HG03280 (cell line): ENCODE measurements around the gene MAB21L3.
"Not testable (repeated sequence)": the region's sequence is repeated elsewhere in the genome, so short reads cannot be mapped to it uniquely, and the experiment has no call there.

Experiments
- ATAC-seq: cut with Tn5 transposase; IDR thresholded peaks from one replicate; pipeline ENCODE4 v1.9.1; 2021; ENCODE audit warnings: mild to moderate bottlenecking, moderate library complexity; ENCODE audit not compliant: unreplicated experiment

The MAB21L3 gene

DNA sequence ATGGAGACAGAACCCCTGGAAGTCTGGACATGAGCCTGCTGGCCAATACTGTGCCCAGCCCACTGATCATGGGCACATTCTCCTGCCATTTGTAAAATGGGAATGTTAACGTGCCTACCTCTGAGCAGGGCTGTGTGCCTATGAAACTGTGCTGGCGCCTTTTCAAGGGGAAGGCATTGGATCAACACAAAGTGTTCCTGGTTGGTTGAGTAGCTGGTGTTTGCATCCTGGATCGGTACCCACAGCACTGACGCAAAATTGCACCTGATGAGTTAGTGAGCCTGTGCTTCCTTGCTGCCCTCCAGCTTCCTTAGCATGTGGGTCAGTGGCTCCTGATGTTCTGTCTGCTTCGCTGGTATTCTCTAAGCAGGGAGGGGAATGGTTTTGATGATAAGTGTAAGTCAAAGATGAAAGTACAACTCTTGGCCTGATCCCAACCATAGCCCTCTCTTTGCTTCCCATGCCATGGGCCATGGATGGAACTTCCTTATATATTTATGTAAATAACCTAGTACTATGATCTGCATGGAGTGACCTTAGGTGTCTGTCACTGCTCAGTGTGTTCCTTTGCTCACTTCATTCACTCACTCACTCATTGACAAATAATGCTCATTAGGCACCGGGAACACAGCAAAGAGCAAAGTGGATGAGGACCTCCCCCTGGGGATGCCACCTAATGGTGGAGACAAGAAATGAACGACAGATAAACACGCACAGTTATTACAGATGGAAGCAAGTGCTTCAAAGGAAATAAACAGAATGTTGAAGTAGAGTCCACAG is 22.7 kb downstream of the MAB21L3 start:
- no peak for ATAC-seq

DNA sequence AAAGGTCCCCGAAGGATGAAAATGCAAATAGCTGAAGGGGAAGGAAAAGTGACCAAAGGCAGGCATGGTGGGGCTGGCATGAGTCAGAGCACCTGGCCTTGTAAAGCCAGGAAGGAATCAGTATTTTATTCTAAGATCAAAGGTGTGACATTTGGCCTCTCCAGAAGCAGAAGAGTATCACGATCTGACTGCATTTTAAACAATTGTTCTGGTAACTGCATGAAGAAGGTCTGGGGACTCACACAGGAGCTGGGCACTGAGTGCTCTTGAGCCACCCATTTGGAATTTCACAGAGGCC is 23.2 kb downstream of the MAB21L3 start:
- no peak for ATAC-seq

DNA sequence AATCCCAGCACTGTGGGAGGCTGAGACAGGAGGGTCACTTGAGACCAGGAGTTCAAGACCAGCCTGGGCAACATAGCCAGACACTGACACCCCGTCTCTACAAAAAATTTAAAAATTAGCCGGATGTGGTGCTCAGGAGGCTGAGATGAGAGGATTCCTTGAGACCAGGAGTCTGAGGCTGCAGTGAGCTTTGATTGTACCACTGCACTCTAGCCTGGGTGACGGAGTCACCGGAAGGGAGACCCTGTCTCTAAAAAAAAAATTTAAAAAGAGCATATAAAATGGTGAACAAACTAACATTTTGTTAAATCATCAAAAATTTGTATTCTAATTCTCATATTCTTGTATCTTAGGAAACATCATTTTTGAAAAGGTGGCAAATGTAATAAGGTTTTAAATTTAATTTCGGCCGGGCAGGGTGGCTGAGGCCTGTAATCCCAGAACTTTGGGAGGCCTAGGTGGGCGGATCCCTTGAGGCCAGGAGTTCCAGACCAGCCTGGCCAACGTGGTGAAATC is 27.1 kb downstream of the MAB21L3 start:
- no peak for ATAC-seq

GRCh38 chr1:116139592-116140134 is 28.5 kb downstream of the MAB21L3 start:
- ATAC-seq: no peak

DNA sequence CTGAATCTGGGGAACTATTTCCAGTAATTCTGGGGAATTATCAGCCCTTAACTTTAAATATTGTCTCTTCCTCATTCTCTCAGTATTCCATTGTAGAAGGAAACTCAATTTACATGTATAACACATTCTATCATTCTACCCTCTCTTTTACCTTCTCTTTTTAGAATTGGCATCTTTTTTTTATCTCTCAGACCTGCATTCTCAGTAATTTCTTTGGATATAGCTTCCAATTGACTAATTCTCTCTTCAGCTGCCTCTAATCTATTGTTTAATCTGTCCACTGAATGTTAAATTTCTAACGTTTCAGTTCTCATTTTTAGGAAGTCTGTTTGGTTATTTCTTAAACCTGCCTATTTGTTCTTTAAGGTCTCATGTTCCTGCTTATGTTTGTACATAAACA is 33.0 kb downstream of the MAB21L3 start:
- no peak for ATAC-seq

DNA sequence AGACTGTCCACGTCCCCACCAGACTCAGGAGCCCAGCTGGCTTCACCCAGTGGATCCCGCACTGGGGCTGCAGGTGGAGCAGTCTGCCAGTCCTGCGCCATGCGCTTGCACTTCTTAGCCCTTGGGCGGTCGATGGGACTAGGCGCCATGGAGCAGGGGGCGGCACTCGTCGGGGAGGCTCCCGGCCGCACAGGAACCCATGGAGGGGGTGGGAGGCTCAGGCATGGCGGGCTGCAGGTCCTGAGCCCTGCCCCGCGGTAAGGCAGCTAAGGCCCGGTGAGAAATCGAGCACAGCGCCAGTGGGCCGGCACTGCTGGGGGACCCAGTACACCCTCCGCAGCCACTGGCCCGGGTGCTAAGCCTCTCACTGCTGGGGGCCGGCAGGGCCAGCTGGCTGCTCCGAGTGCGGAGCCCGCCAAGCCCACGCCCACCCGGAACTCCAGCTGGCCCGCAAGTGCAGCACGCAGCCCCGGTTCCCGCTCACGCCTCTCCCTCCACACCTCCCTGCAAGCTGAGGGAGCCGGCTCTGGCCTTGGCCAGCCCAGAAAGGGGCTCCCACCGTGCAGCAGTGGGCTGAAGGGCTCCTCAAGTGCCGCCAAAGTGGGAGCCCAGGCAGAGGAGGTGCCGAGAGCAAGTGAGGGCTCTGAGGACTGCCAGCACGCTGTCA is 35.4 kb downstream of the MAB21L3 start:
- ATAC-seq: not testable (repeated sequence)

GRCh38 chr1:116147114-116147510 is 35.9 kb downstream of the MAB21L3 start:
- ATAC-seq: no peak

- ATAC-seq: no peak
These were observed 36.8 kb downstream of the MAB21L3 start for GRCh38 chr1:116147972-116148371.

DNA sequence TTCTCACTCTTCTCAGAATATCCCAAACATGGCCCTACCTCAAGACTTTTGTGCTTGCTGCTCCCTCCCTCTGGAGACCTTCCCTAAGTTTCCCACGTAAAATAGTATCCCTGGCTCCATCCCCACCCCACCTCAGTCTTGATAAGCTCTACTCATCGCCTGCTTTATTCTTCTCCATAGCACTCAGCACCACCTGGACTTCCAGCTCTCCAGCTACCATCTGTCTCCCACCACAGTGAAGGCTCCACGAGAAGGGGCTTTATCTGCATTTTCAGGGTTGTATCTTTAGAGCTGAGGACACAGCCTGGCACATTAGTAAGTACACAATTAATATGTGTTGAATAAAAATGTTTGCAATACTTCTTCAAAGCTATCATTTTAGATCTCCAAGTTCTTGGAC is 37.8 kb downstream of the MAB21L3 start:
- no peak for ATAC-seq

DNA sequence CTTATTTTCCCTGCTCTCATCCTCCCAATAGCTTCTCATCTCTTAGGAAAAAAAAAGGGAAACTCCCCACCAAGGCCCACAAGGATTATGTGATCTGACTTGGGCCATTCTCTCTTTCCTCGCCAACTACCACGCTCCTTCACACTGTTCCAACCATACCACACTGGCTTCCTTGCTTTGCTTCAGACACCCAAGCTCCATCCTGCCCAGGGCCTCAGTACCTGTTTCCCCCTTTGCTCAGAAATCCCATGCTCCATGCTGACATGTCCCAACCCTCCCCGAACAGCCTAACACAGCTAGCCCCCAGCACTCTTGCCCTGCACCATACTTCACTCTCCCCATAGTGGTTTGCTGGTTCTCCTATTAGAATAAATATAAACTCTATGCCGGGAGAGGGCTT is 39.2 kb downstream of the MAB21L3 start:
- no peak for ATAC-seq

DNA sequence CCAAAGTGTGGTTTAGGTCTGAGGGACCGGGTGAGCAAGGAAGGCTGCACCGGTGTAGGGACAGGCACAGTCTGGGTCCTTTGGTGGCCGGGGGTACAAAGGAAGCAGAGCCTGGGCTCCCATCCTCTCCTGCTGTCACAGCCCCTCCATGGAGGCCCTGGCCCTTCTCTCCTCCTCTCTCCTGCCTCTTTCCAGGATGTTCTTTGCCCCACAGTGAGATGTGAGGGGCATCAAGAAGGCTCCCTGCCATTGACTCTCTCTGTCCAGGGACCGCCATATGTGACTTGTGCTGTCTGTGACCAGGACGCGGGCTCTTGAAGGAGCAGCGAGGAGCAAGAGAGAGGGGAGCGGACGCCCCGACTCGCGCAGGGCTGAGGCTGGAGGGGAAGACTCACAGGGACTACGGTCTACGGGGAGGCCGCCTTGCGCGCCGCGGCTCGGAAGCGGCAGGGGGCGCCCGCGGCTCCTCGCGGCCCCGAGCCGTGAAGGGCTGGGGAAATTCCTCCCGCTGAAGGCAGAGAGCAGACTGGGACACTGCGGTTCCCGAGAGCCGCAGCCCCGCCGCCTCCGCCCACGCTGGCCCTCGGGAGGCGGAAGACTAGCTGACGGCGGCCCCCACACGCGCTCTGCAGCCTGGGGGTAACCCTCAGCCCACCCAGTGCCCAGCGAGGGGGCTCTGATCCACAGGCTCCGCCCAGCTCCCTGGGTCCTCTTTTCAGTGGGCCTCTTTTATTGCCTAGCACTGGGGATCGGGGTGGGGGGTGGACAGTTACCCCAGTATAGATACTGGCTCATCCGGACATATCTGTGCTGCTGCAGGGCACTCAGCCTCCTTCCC is 40.8 kb downstream of the MAB21L3 start:
- peak; percentile 94 for ATAC-seq

DNA sequence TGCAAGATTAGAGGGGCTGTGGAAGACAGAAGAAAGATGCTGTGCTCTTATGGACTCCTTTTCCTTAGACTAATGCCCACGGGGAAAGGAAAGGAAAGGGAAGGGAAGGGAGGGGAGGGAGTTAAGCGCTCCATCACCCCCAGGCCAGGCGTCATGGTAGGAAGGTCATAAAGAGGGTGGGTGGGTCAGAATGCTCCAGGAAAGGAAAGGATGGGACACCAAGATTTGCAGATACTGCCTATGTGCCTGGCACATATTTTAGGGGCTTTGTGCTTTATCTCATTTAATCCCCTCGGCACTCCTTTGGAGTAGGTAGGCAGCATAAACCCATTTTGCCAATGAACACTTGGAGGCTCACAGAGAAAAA is 41.4 kb downstream of the MAB21L3 start:
- ATAC-seq: no peak

DNA sequence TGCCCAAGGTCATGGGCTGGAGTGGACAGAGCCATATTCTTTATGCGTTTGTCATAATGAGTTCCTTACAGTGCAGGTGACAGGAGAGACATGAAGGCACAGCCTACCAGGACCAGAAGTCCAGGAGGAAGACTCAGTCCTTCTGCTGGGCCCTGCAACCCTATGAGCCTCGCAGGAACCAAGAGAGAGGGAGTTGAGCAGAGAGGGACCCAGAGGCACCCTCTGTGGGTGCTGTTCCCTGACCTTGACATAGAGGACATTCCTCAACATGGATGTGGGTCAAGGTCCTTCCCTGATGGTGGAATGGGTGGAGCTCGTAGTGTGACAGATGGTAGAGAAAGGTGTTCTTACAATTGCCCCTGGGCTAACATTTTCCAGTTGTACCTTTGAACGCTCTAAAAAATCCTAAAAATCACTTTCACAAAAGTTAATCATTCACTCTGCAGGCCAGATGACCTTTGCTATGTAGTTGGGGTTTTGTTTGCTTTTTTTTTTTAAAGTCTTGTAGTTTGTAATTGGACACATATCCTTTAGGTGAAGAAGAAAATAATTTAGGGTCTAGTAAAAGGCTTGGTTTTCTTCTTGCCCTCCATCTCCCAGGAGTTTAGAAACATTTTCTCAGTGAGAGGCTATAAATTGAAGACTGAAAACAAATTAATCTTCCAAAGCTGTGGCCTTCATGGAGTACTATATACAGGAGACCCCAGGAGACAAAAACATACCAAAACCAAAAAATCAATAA is 41.9 kb downstream of the MAB21L3 start:
- no peak for ATAC-seq

- ATAC-seq: no peak
These were observed 42.5 kb downstream of the MAB21L3 start for GRCh38 chr1:116153692-116154031.

DNA sequence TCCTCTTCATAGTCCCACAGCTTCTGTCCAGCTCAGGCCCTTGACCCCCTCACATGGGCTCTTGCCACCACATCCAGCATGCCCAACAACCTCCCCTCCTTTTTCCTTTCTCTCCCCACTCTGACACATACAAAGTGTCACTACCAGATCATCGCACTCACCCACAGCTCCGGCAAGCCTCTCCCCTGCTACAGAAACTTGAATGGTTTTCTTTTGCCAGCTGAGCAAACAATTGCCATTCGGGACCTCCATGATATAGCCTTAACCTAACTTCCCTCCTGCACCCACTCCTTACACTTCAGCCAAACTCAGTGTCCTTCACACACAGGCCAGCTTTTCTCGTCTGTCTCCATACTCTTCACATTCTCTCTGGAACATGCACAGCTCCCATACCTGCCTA is 43.3 kb downstream of the MAB21L3 start:
- ATAC-seq: no peak

DNA sequence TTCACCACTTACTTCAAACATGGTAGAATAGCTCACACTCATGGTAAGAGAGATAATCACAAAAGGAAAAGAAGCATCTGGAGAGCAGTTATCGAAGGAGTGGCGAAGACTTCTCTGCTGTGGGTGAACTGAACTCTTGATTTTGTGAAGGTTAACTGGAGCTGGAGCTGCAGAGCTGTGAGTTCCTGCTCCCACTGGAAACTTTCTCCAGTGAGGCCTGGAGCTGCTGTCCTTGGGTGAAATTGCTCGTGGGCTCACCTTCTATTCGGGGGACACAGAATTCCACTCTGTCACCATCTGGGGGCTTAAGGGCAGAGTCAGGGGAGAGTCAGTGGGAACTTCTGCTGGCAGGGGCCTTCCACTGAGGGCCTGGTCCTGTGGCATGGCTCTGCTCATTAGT is 45.9 kb downstream of the MAB21L3 start:
- no peak for ATAC-seq

DNA sequence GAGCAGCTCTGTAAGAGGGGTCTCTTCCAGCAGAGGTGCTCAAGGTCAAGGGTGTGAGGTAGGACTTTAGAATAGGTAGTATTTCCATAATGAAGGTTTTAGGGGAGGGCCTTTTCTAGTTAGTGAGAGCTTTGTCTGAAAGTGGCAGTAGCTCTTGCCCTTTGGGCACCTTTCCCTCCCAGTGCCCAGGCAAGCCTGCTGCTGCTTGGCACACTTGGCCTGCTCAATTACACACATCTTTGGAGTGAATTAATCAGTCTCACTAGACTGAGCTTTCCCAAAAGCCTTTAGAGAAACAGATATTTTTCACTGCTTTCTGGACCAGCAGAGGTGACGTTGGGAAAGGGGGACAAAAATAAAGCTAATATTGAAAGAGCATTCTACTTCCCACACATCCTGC is 48.0 kb downstream of the MAB21L3 start:
- ATAC-seq: no peak

GRCh38 chr1:116159611-116160010 is 48.4 kb downstream of the MAB21L3 start:
- ATAC-seq: no peak

DNA sequence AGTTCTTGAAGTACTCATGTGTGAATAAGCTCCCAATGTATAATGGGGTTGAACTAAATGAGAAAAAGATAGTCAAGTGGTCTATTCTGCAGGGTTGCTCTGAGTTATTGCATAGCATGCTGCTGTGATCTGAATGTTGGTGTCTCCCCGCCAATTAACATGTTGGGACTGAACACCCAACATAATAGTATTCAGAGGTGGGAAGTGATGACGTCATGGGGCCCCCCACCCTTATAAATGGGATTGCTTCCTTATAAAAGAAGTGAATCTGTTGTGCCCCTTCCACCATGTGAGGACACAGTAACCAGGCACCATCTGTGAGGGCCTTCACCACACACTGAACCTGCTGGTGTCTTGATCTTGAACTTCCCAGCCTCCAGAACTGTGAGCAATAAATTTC is 50.2 kb downstream of the MAB21L3 start:
- ATAC-seq: no peak

DNA sequence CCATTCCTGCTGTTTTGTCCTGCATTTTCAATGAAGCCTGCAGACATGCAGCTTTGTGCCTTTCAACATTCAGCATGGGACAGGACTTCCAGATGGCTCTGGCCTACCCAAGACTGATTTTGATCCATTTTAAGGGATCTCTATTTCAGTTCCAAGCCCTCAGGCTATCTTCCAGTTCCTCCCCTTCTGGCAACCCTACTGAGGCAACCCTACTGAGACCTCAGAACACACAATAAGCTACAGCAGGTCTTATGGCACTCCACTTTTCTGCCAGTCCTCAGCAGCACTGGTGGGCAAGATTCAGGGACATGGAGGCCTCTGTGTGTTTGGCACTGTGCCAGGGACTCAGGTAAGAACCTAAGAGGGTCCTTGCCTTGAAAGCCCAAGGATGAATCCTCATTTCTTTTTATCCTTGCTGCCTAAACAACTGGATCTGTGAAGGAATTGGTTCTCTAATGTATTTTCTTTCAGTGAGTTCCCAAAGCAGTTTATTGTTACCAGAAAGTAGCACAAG is 50.7 kb downstream of the MAB21L3 start:
- no peak for ATAC-seq

DNA sequence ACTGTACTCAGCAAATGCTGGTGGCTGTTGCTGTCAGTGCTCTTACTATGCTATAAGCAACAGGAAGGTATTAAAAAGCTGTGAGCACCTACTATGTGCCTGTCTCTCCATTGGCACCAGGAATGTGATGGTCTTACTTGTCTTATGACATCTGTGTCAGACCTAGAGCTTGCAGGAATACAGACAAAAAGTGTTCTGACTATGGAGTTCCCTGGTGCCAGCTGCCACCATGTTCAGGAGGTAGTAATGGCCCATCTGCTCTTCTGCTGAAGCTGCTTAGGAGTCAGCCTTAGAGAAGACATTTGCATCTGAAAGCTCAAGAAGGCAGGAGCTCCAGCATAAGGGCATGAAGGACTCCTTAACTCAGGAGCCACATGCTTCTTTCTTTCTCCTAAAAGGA is 52.3 kb downstream of the MAB21L3 start:
- no peak for ATAC-seq
